SK-MEL-5 (cell line): Measurements from ENCODE around the gene RBM47. TPM values are rescaled to one million over a fixed set of nuclear protein-coding genes. Genes with fewer than 3 reads are reported as not detected.
"Not testable (repeated sequence)": the region's sequence is repeated elsewhere in the genome, so short reads cannot be mapped to it uniquely, and the experiment has no call there.

Experiments used
- DNase-seq: peaks from one replicate; pipeline ENCODE4 v3.0.0-alpha.2; 2016; ENCODE audit warnings: low read depth, low spot score
- in situ Hi-C: cut with HindIII; loops from 2 replicates; pipeline ENCODE4 v1.10.0; 2016; ENCODE audit warnings: low sequenced_read_pairs, high pct_unique_total_duplicates, low pct_unique_long_range_greater_than_20kb
- total RNA-seq: library from RNA; depleted of rRNA; stranded (reverse); fragments of >200 nt; shearing (Covaris generic); gene quantifications from 2 replicates; pipeline ENCODE4 v1.2.3, GENCODE V29; 2014

The RBM47 gene
- total RNA-seq, 1 experiment from 2014 or later = 7.2 TPM

GRCh38 chr4:40525752-40526598, 103.7 kb downstream of the RBM47 start:
- in situ Hi-C loops = no loop called here
- peak; percentile 49 for DNase-seq

GRCh38 chr4:40524366-40525041, 105.2 kb downstream of the RBM47 start:
- in situ Hi-C loops = no loop called here
- DNase-seq = no peak

GRCh38 chr4:40523581-40523980, 106.1 kb downstream of the RBM47 start:
- in situ Hi-C loops = no loop called here
- DNase-seq = no peak

- no peak for DNase-seq
- in situ Hi-C loops = no loop called here
Measured at GRCh38 chr4:40521957-40522356, 107.7 kb downstream of the RBM47 start.

GRCh38 chr4:40520533-40520932, 109.1 kb downstream of the RBM47 start:
- no peak for DNase-seq
- in situ Hi-C loops = no loop called here

- in situ Hi-C loops, DNase-seq: not testable (repeated sequence)
Measured at GRCh38 chr4:40517081-40517480, 112.6 kb downstream of the RBM47 start.

- no peak for DNase-seq
- in situ Hi-C loops = no loop called here
Measured at GRCh38 chr4:40516651-40517050, 113.0 kb downstream of the RBM47 start.

- peak; percentile 73 for DNase-seq
- in situ Hi-C loops = no loop called here
Measured at GRCh38 chr4:40515398-40516293, 114.0 kb downstream of the RBM47 start.

- no peak for DNase-seq
- in situ Hi-C loops = no loop called here
Measured at GRCh38 chr4:40515037-40515397, 114.6 kb downstream of the RBM47 start.

GRCh38 chr4:40514497-40514951, 115.1 kb downstream of the RBM47 start:
- no peak for DNase-seq
- in situ Hi-C loops = no loop called here

GRCh38 chr4:40511036-40511614, 118.5 kb downstream of the RBM47 start:
- in situ Hi-C loops = no loop called here
- DNase-seq = no peak

- in situ Hi-C loops = no loop called here
- no peak for DNase-seq
Measured at GRCh38 chr4:40507977-40508376, 121.7 kb downstream of the RBM47 start.

- in situ Hi-C loops = no loop called here
- no peak for DNase-seq
Measured at GRCh38 chr4:40506492-40506891, 123.2 kb downstream of the RBM47 start.

- in situ Hi-C loops = no loop called here
- no peak for DNase-seq
Measured at GRCh38 chr4:40506066-40506465, 123.6 kb downstream of the RBM47 start.

GRCh38 chr4:40502934-40503333, 126.7 kb downstream of the RBM47 start:
- in situ Hi-C loops = no loop called here
- DNase-seq = no peak

- no peak for DNase-seq
- in situ Hi-C loops = no loop called here
Measured at GRCh38 chr4:40502220-40502619, 127.4 kb downstream of the RBM47 start.

GRCh38 chr4:40500781-40501180, 128.9 kb downstream of the RBM47 start:
- in situ Hi-C loops = no loop called here
- DNase-seq = no peak

- in situ Hi-C loops = no loop called here
Measured at GRCh38 chr4:40493160-40493559, 136.5 kb downstream of the RBM47 start.

More at GRCh38 chr4:40493160-40493559, 136.5 kb downstream of the RBM47 start:
- no peak for DNase-seq
